WERI-Rb-1 (cell line): Measurements from ENCODE around the gene MCM3AP.

Experiments used
- DNase-seq: peaks from one replicate; pipeline ENCODE4 v3.0.0-alpha.2; 2020
- H3K27ac ChIP-seq: fragments of 250-450 bp; sonication (Bioruptor Pico); 2 replicates; pipeline ENCODE4 v1.5.1; 2020; ENCODE audit warnings: mild to moderate bottlenecking, moderate library complexity
- H3K27me3 ChIP-seq: fragments of 250-450 bp; sonication (Bioruptor Pico); 2 replicates; pipeline ENCODE4 v1.5.1; 2021; ENCODE audit warnings: mild to moderate bottlenecking, low read depth, moderate library complexity; ENCODE audit not compliant: insufficient read depth, severe bottlenecking
- H3K36me3 ChIP-seq: fragments of 250-450 bp; sonication (Bioruptor Pico); 2 replicates; pipeline ENCODE4 v1.5.1; 2020; ENCODE audit warnings: mild to moderate bottlenecking, moderate library complexity
- H3K4me3 ChIP-seq: 2 replicates; pipeline ENCODE4 v1.5.1; 2011; ENCODE audit warnings: low read depth, mild to moderate bottlenecking, control low read depth, low read length
- H3K9me3 ChIP-seq: fragments of 250-450 bp; sonication (Bioruptor Pico); 2 replicates; pipeline ENCODE4 v1.5.1; 2021; ENCODE audit warnings: mild to moderate bottlenecking, moderate library complexity; ENCODE audit not compliant: severe bottlenecking
- CTCF ChIP-seq: IDR thresholded peaks from 2 replicates; pipeline ENCODE4 v1.5.1; 2011; ENCODE audit warnings: low read depth, mild to moderate bottlenecking, control low read depth, inconsistent platforms, low read length

The MCM3AP gene

GRCh38 chr21:46326110-46326703, 40.8 kb upstream of the MCM3AP start:
- H3K27me3 ChIP-seq = no peaks in the 10 kb centered on the region
- H3K36me3 ChIP-seq = peaks cover 76% of the 10 kb centered on the region
- H3K4me3 ChIP-seq = peak overlapping the region; percentile 71; the same call in 1 of the 2 replicates
- H3K9me3 ChIP-seq = peaks cover 15% of the 10 kb centered on the region
- H3K27ac ChIP-seq = peak overlapping the region; percentile 100
- peak; percentile 44; the same call in 1 of the 2 replicates for TF ChIP-seq CTCF
- peak; percentile 40 for DNase-seq

GRCh38 chr21:46325073-46325912, 39.9 kb upstream of the MCM3AP start:
- Histone ChIP-seq H3K4me3 (peak overlapping the region; percentile 71), H3K27me3 (no peaks in the 10 kb centered on the region), H3K9me3 (peaks cover 15% of the 10 kb centered on the region), H3K27ac (peak overlapping the region; percentile 100), H3K36me3 (peaks cover 75% of the 10 kb centered on the region)
- peak; percentile 83 for DNase-seq
- peak; percentile 51 for TF ChIP-seq CTCF

DNA sequence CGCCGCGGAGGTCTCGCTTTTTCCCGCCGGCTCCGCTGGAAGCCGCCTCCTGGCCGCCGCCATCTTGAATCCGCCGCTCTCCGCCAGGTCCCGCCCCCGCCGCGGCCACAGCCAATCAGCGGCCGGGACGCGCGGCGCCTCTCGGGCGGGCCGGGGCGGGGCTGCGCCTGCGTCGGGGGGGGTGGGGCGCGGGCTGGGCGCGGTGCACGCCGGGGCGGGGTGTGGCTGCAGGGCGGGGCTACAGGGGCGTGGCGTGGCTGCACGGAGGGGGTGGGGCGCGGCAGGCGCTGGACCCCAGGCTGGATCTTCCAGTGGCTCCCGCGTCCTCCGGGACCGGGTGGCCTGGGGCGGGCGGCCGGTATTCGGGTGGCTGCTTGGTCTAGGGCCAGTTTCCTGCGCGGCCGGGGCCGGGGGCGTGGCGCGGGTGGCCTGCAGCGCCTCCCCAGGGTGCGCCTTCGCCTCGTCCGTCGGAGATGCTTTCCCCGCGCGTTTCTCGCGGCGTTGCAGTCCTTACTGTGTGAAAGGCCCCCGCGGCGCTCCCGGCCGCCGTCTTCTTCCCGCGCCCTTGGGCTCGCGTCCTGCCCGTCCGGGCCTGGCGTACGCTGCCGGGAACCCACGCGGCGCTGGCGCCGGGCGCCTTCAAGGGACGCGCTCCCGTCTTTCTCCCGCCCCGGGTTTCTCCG, 39.1 kb upstream of the MCM3AP start:
- Histone ChIP-seq H3K27ac (peak overlapping the region; percentile 100), H3K4me3 (peak overlapping the region; percentile 84), H3K36me3 (peaks cover 67% of the 10 kb centered on the region), H3K27me3 (no peaks in the 10 kb centered on the region), H3K9me3 (peaks cover 15% of the 10 kb centered on the region)
- DNase-seq = peak; percentile 94
- 0 out of 2 replicates have a peak, but pooled peaks have one; percentile 14 for TF ChIP-seq CTCF

GRCh38 chr21:46323710-46324389, 38.4 kb upstream of the MCM3AP start, which contains the start of the genes C21orf58 and PCNT:
C21orf58 (minus strand) TSS chr21:46323870; CDS start chr21:46322738, 1,132 bp downstream.
PCNT (plus strand) TSS chr21:46324156; CDS start chr21:46324229, 73 bp downstream.
- Histone ChIP-seq H3K4me3 (peak within 1 kb of the TSS; percentile 84), H3K27ac (peak within 1 kb of the TSS; percentile 100), H3K27me3 (no peaks in the 10 kb centered on the region), H3K36me3 (peaks cover 60% of the 10 kb centered on the region), H3K9me3 (peaks cover 15% of the 10 kb centered on the region)
- TF ChIP-seq CTCF = no peak
- peak; percentile 99 for DNase-seq

DNA sequence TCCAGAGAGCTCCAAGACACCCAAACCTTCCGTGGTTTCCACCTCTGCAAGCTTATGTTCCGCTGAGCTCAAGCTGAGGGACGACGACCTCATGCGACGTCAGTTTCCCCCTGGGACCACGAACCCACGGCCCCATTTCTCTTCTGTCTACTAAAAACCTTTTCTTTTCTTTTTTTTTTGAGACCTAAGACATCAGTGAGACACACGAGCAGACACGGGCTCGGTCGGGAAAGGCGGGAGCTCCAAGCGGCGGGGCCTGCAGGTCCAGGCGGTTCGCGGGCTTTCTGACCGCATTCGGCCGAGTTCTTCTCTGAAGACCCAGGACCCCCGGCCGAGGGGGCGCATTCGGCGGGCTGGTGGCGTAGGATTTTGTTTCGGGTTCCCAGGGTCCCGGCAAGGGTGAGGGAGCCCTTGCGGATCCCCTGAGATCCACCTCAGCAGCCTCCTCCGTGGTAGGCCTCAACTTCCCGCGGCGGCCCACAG, 37.9 kb upstream of the MCM3AP start:
- Histone ChIP-seq H3K4me3 (peak overlapping the region; percentile 84), H3K36me3 (peaks cover 55% of the 10 kb centered on the region), H3K9me3 (peaks cover 15% of the 10 kb centered on the region), H3K27me3 (no peaks in the 10 kb centered on the region), H3K27ac (peak overlapping the region; percentile 100)
- no peak for DNase-seq
- TF ChIP-seq CTCF = no peak
